PFSK-1 (cell line): ENCODE results near the gene GAREM1.

Experiments used
- REST ChIP-seq, 2 experiments: IDR thresholded peaks; 2 replicates each; pipeline versions ENCODE4 v1.6.1 to v1.8.0; 2011 to 2012; ENCODE audit warnings: low read depth in 2 of 2, low read length in 2 of 2, control low read depth in 1 of 2, inconsistent platforms in 1 of 2, mild to moderate bottlenecking in 1 of 2, moderate library complexity in 1 of 2; ENCODE audit not compliant: insufficient read depth in 1 of 2
- TAF1 ChIP-seq: IDR thresholded peaks from 2 replicates; pipeline ENCODE4 v1.6.1; 2012; ENCODE audit warnings: low read length, control low read depth, borderline replicate concordance; ENCODE audit not compliant: insufficient read depth

- no peak for TF ChIP-seq TAF1
- TF ChIP-seq REST (IDR thresholded peaks at IDR 0.05; ENCODE audit: insufficient read depth in 1 of 2, low read depth in 2 of 2, low read length in 2 of 2): no peak
Measured at GRCh38 chr18:32297579-32298170, 173.0 kb downstream of the GAREM1 start.
